OCI-LY3 (cell line): ENCODE measurements around the gene DYRK1A.

Experiments
- CTCF ChIP-seq: fragments of 200-600, 300-600 bp; sonication (generic); IDR thresholded peaks from 2 replicates; pipeline ENCODE4 v1.5.1; 2014; ENCODE audit warnings: antibody characterized with exemption, low read length, low read depth
- EZH2phosphoT487 ChIP-seq: fragments of 200-600 bp; shearing (Covaris generic); IDR thresholded peaks from 2 replicates; pipeline ENCODE4 v1.6.1; 2018; ENCODE audit warnings: antibody characterized with exemption, mixed run types, low read depth

GRCh38 chr21:37372951-37373350 is 6.4 kb downstream of the DYRK1A start:
- TF ChIP-seq CTCF (no peak), EZH2phosphoT487 (no peak)
